ENCODE measurements around the gene CENPN.

DNA sequence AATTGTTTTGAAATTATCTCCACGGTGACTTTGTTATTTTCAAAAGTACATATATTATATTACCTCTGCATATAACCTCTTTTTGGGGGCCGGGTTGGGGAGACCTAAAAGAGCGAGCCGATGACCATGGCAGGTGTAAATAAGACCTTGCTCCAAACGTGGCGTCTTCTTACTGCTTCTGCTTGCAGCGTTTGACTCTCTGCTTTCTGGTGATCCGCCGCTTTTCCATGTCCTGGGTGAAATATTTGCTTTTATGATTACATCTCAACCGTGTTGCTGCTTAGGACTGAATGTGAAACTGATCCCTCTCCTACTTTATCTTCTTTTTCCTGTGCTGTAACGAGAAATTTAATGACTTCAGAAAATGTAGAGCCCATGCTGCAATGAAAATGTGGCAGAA lies 46.7 kb downstream of the CENPN start:
- TF ChIP-seq, protein P1, sequence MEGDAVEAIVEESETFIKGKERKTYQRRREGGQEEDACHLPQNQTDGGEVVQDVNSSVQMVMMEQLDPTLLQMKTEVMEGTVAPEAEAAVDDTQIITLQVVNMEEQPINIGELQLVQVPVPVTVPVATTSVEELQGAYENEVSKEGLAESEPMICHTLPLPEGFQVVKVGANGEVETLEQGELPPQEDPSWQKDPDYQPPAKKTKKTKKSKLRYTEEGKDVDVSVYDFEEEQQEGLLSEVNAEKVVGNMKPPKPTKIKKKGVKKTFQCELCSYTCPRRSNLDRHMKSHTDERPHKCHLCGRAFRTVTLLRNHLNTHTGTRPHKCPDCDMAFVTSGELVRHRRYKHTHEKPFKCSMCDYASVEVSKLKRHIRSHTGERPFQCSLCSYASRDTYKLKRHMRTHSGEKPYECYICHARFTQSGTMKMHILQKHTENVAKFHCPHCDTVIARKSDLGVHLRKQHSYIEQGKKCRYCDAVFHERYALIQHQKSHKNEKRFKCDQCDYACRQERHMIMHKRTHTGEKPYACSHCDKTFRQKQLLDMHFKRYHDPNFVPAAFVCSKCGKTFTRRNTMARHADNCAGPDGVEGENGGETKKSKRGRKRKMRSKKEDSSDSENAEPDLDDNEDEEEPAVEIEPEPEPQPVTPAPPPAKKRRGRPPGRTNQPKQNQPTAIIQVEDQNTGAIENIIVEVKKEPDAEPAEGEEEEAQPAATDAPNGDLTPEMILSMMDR (IDR thresholded peaks at IDR 0.05) = no peak
- TF ChIP-seq POLR2A (IDR thresholded peaks at IDR 0.05) = no peak

Measured in adrenal gland (tissue), 5 donors.